Duodenal mucosa (tissue), 2 donors: ENCODE measurements around the gene BTN3A1.
"Not testable (repeated sequence)": the region's sequence is repeated elsewhere in the genome, so short reads cannot be mapped to it uniquely, and the experiment has no call there.

Experiments used
- H3K27ac ChIP-seq: one replicate; pipeline ENCODE4 v1.7.0; 2013; ENCODE audit warnings: low read depth, low read length
- H3K27me3 ChIP-seq, 2 donors: one replicate each; pipeline ENCODE4 v1.7.0; 2013; ENCODE audit warnings: low read length in 2 of 2, control low read depth in 1 of 2; ENCODE audit not compliant: insufficient read depth in 2 of 2, control insufficient read depth in 1 of 2
- H3K36me3 ChIP-seq, 2 donors: one replicate each; pipeline ENCODE4 v1.7.0; 2013; ENCODE audit warnings: low read length in 2 of 2, control low read depth in 1 of 2; ENCODE audit not compliant: insufficient read depth in 2 of 2, control insufficient read depth in 1 of 2
- H3K4me1 ChIP-seq, 2 donors: one replicate each; pipeline ENCODE4 v1.7.0; 2013; ENCODE audit warnings: low read length in 2 of 2, control low read depth in 1 of 2; ENCODE audit not compliant: insufficient read depth in 2 of 2, control insufficient read depth in 1 of 2
- H3K4me3 ChIP-seq, 2 donors: one replicate each; pipeline ENCODE4 v1.7.0; 2013; ENCODE audit warnings: low read length in 2 of 2, low read depth in 1 of 2
- H3K9ac ChIP-seq, 2 donors: one replicate each; pipeline ENCODE4 v1.7.0; 2013; ENCODE audit warnings: low read length in 2 of 2, low read depth in 1 of 2
- H3K9me3 ChIP-seq, 2 donors: one replicate each; pipeline ENCODE4 v1.7.0; 2013; ENCODE audit warnings: low read length in 2 of 2, control low read depth in 1 of 2; ENCODE audit not compliant: control insufficient read depth in 1 of 2

BTN3A1 gene

DNA sequence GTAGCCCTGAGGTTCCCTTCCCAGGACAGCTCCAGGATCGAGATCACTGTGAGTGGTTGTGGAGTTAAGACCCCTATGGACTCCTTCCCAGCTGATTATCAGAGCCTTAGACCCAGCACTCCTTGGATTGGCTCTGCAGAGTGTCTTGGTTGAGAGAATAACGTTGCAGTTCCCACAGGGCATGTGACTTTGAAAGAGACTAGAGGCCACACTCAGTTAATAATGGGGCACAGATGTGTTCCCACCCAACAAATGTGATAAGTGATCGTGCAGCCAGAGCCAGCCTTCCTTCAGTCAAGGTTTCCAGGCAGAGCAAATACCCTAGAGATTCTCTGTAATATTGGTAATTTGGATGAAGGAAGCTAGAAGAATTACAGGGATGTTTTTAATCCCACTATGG is 24.4 kb upstream of the BTN3A1 start:
- Histone ChIP-seq H3K36me3 (peaks cover 27 to 41% of the 10 kb centered on the region in 2 donors), H3K27ac (no peak overlapping the region), H3K4me3 (no peak overlapping the region), H3K9me3 (no peaks in the 10 kb centered on the region), H3K27me3 (no peaks in the 10 kb centered on the region), H3K9ac (no peak overlapping the region), H3K4me1 (peaks cover 0 to 3% of the 10 kb centered on the region in 2 donors)

DNA sequence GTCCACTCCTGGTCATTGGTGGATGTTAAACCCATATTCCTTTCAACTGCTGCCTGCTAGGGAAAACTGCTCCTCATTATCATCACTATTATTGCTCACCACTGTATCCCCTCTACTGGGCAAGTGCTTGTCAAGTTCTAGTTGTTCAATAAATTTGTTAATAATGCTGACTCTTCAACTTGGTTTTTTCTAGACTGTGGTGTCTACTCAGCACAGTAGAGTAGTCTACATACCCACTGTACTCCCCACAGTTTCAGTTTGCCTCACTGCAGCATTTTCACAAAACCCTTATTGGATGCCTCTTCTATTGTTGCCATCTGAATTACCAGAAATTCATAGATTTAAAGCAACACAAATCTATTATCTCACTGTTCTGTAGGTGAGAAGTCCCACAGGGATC is 23.9 kb upstream of the BTN3A1 start:
- not testable (repeated sequence) for H3K9me3 ChIP-seq, H3K9ac ChIP-seq, H3K4me1 ChIP-seq, H3K27me3 ChIP-seq, H3K4me3 ChIP-seq, H3K27ac ChIP-seq
- peaks cover 23 to 37% of the 10 kb centered on the region in 2 donors for H3K36me3 ChIP-seq

- Histone ChIP-seq H3K9me3 (no peaks in the 10 kb centered on the region), H3K9ac (no peak overlapping the region), H3K4me3 (no peak overlapping the region), H3K27me3 (no peaks in the 10 kb centered on the region), H3K36me3 (peaks cover 16 to 25% of the 10 kb centered on the region in 2 donors), H3K27ac (no peak overlapping the region), H3K4me1 (peaks cover 0 to 12% of the 10 kb centered on the region in 2 donors)
Measured at GRCh38 chr6:26379292-26379691, 22.8 kb upstream of the BTN3A1 start.

GRCh38 chr6:26379740-26380139 is 22.3 kb upstream of the BTN3A1 start:
- no peaks in the 10 kb centered on the region for H3K27me3 ChIP-seq
- no peak overlapping the region for H3K27ac ChIP-seq
- H3K9me3 ChIP-seq, result no peaks in the 10 kb centered on the region
- H3K4me1 ChIP-seq, result peaks cover 0 to 12% of the 10 kb centered on the region in 2 donors
- H3K36me3 ChIP-seq, result peaks cover 12 to 21% of the 10 kb centered on the region in 2 donors
- no peak overlapping the region for H3K9ac ChIP-seq
- H3K4me3 ChIP-seq, result no peak overlapping the region

DNA sequence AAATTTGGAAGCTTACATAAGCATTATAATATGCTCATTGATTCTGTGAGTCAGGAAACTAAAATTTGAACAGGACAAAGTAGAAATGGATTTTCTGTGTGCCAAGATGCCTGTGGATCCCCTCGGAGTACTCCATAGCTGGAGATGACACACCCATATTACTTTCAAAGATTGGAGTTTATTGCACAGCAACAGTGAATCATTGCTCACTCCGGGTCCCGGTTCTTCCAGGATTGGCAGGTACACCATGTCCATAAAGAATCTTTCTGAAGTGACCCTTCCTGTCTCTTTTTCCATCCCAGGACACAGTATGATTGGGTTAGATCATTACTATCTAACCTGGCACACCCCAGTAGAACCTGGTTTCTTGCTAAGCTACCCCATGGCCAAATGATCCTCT is 21.8 kb upstream of the BTN3A1 start:
- H3K9ac ChIP-seq, result no peak overlapping the region
- peaks cover 0 to 12% of the 10 kb centered on the region in 2 donors for H3K4me1 ChIP-seq
- no peaks in the 10 kb centered on the region for H3K9me3 ChIP-seq
- H3K36me3 ChIP-seq, result peaks cover 6 to 16% of the 10 kb centered on the region in 2 donors
- H3K27me3 ChIP-seq, result no peaks in the 10 kb centered on the region
- H3K4me3 ChIP-seq, result no peak overlapping the region
- no peak overlapping the region for H3K27ac ChIP-seq

- H3K27me3 ChIP-seq, result no peaks in the 10 kb centered on the region
- H3K4me3 ChIP-seq, result no peak overlapping the region
- H3K4me1 ChIP-seq, result peaks cover 0 to 12% of the 10 kb centered on the region in 2 donors
- H3K27ac ChIP-seq, result no peak overlapping the region
- no peak overlapping the region for H3K9ac ChIP-seq
- H3K9me3 ChIP-seq, result no peaks in the 10 kb centered on the region
- H3K36me3 ChIP-seq, result peaks cover 0 to 5% of the 10 kb centered on the region in 2 donors
Measured at GRCh38 chr6:26382121-26382520, 20.0 kb upstream of the BTN3A1 start.

- H3K36me3 ChIP-seq, result no peaks in the 10 kb centered on the region
- H3K4me1 ChIP-seq, result peaks cover 0 to 9% of the 10 kb centered on the region in 2 donors
- H3K4me3 ChIP-seq, result peak overlapping the region; percentile 79 to 80
- H3K27ac ChIP-seq, result no peak overlapping the region
- no peaks in the 10 kb centered on the region for H3K27me3 ChIP-seq
- peak overlapping the region; percentile 69 to 90 for H3K9ac ChIP-seq
- no peaks in the 10 kb centered on the region for H3K9me3 ChIP-seq
Measured at GRCh38 chr6:26383624-26384417, 18.3 kb upstream of the BTN3A1 start.

GRCh38 chr6:26385734-26386125 is 16.3 kb upstream of the BTN3A1 start:
- Histone ChIP-seq H3K9ac (no peak overlapping the region), H3K27ac (no peak overlapping the region), H3K9me3 (no peaks in the 10 kb centered on the region), H3K27me3 (no peaks in the 10 kb centered on the region), H3K4me3 (no peak overlapping the region), H3K4me1 (peaks cover 0 to 9% of the 10 kb centered on the region in 2 donors), H3K36me3 (peaks cover 6% of the 10 kb centered on the region in 2 donors)

DNA sequence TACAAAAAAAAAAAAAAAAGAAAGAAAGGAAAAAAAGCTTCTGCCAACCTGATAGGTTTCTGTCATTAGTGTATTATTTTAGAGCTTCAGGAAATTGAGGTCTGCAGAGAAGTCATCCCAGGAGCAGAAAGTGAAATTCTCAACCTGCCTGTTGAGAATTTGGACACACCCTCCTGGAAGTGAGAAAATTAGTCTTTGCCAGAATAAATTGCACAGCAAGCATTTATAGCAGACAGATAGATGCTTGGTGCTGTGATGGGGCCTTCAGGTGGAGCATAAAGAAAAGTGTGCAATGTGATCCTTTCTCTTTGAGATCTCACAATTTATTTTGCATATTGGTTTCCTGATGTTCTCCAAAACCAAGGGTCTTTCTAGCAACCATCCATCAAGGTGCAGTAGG is 14.5 kb upstream of the BTN3A1 start:
- H3K36me3 ChIP-seq, result peaks cover 12 to 13% of the 10 kb centered on the region in 2 donors
- H3K27me3 ChIP-seq, result no peaks in the 10 kb centered on the region
- H3K9me3 ChIP-seq, result no peaks in the 10 kb centered on the region
- peaks cover 0 to 9% of the 10 kb centered on the region in 2 donors for H3K4me1 ChIP-seq
- H3K4me3 ChIP-seq, result no peak overlapping the region
- H3K27ac ChIP-seq, result no peak overlapping the region
- no peak overlapping the region for H3K9ac ChIP-seq

DNA sequence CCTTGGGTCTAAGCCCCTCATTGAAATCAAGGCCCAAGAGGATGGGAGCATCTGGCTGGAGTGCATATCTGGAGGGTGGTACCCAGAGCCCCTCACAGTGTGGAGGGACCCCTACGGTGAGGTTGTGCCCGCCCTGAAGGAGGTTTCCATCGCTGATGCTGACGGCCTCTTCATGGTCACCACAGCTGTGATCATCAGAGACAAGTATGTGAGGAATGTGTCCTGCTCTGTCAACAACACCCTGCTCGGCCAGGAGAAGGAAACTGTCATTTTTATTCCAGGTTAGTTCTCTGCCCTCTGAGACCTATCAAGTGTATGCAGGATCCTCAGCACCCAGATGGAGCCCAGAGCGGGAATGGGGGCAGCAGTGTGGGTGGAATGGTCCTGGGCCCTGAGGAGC is 14.1 kb upstream of the BTN3A1 start:
- no peak overlapping the region for H3K27ac ChIP-seq
- H3K27me3 ChIP-seq, result no peaks in the 10 kb centered on the region
- no peaks in the 10 kb centered on the region for H3K9me3 ChIP-seq
- H3K4me3 ChIP-seq, result no peak overlapping the region
- peaks cover 12 to 13% of the 10 kb centered on the region in 2 donors for H3K36me3 ChIP-seq
- peaks cover 0 to 9% of the 10 kb centered on the region in 2 donors for H3K4me1 ChIP-seq
- no peak overlapping the region for H3K9ac ChIP-seq
